T1000 (cell line): ENCODE measurements around the gene WDR37.
"Not testable (repeated sequence)": the region's sequence is repeated elsewhere in the genome, so short reads cannot be mapped to it uniquely, and the experiment has no call there.

Source experiments
- DNase-seq: peaks from one replicate; lab custom pipeline; 2025; ENCODE audit warnings: mixed read lengths; lab: John Stamatoyannopoulos, UW

The WDR37 gene

DNA sequence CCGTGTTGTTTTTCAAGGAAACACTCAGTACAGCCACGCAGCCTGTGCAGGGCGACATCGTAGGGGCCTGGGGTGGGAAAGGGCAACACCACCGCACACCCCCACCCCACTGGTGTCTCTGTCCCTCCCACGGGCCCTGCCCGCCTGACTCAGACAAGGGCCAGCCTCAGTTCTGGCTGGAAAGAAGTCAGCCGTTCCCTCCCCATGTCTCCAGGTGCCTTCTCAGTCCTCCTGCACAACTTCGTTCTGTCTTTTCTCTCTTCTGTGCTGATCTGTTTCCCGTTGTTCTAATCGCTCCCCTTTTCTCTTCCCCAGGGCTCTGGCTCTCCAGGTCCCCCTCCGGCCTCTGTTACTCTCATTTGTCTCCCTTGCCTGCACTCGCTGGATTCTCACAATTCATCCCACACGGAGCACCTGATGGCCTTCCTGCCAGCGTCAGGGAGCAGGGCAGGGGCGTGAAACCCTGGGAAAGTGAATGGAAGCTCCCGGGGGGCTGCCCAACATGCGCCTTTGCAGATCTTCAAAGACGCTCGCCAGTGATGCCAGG lies 97.7 kb downstream of the WDR37 start:
- DNase-seq: no peak

DNA sequence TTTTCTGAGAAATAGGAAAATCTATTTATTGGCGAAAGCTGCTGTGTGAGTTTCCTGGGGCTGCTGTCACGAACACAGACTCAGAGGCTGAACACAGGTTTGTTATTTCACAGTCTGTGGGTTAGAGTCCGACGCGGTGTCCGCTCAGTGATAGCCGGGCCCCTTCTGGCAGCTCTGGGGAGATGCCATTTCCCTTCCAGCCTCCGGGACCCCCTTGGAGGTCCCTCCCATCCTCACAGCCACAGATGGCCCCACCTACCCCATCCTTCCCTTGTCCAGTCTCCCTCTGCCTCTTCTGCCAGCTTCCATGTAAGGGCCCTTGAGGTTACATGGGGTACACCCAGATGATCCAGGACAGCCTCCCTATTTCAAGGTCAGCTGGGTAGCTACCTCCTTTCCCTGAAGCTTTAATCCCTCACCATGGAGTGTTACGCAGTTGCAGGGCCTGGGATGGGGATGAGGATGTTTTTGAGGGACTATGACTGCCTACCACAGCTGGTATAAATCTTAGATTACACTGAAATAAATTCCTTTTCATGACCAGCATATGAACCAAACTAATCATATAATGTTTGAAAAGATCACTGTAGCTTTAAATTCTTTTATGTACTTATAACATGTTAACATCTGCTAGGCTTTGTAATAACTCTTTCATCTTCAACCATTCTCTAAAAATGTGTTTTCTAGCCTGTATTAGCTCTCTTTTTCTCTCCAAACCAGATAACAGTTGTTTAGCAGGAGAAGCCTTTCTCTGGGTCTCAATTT lies 98.5 kb downstream of the WDR37 start:
- no peak for DNase-seq

DNA sequence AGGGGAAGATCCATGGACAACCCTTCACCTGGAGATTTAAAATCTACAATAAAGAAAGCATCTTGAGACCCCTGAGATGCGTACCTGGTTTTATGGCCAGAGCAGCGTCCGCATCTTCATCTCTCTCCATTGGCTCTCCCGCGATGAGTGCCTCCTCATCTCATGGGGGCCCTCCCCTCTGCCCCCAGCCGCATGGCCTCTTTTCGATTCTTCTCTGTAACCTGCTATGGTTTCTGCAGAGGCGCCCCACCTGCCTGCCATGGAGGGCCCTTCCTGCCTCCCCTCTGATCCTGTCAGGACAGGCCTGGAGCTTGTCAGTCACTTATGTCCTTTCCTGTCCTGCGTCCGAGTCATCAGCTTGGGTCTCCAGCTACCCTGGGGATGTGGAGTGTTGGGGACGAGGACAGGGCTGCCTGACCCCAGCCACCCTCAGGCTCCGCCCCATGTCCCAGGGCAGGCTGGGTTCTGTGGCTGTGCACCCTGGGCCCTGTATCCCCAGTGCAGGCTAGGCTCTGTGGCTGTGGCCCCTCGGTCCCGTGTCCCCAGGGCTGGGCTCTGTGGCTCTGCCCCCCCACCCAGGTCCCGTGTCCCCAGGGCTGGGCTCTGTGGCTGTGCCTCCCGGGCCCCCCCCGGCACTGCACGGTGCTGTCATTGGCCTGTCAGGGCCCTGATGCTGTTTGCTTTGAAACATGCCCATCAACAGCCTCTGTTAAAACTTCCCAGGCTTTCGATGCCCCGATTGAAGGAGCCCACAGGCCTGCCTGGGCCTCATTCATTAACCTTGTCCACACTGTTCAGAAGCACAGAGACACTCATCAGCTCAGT lies 99.8 kb downstream of the WDR37 start:
- DNase-seq: no peak

DNA sequence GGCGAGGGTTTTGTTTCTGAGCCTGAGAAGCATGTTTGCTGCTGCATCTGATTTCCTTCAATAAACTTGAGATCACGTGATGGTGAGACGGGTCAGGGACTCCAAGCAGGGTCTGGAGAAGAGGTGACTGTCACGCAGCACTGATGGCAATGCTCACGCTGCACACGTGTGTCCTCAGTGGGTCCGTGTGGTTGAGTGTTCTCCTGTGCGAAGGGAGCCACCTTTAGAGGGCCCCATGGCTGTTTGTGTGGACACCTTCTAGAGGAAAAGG lies 100.4 kb downstream of the WDR37 start:
- no peak for DNase-seq

DNA sequence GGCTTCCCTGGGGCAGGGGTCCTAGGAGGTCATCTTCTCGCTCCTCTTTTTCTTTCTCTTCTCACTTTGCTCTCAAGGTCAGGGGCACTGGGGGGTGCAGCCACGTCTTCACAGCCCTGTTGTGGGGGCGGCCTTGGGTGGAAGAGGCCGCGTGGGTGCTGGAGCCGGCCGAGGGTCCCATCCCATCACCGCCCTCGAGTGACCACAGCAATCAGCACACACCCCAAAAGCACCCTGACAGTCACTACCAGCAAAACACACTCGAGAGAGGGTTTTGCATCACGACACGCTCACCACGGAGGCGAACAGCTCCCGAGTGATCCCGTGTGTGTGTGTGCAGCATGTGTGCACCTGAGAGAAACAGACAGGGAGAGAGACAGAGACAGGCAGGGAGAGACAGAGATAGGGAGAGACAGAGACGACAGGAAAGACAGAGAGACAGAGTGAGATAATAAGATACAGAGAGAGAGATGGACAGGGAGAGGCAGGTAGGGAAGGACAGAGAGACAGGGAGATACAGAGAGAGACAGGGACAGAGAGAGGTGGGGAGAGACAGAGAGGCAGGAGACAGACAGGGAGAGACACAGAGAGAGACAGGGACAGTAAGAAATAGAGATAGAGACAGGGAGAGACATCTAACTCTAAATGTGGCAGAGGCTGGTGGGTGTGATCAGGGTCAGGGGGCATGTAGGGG lies 100.9 kb downstream of the WDR37 start:
- no peak for DNase-seq

DNA sequence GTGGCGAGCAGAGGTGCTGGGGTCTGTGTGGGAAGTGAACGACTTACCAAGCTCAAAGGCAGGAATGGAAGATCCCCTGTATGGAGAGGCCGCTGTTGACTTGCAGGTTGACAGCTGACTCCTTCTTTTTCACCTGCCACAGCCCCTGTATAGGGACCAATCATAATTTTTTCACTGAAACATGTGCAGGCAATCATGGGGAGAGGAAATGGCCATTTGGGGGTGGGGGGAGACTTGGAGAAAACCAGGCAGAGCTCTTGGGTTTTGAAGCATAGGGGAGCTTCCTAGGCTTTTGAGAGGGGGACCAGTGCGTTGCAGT lies 101.4 kb downstream of the WDR37 start:
- DNase-seq: no peak

DNA sequence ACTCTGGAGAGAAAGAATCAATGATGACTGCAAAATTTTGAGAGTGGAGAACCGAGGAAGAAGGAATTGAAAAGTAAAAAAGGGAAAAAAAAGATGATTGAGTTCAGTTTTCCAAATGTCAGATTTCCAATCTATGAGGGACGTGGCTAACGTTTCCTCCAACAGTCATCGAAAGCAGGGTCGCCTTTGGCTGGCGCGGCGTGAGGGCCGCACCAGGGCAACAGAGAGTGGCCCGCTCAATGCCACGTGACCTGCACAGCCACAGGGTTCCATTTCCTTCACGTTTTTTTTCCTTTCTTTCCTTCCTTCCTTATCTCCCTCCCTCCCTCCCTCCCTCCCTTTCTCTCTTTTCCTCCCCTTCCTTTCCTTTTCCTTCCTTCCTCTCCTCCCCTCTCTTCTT lies 101.9 kb downstream of the WDR37 start:
- no peak for DNase-seq

DNA sequence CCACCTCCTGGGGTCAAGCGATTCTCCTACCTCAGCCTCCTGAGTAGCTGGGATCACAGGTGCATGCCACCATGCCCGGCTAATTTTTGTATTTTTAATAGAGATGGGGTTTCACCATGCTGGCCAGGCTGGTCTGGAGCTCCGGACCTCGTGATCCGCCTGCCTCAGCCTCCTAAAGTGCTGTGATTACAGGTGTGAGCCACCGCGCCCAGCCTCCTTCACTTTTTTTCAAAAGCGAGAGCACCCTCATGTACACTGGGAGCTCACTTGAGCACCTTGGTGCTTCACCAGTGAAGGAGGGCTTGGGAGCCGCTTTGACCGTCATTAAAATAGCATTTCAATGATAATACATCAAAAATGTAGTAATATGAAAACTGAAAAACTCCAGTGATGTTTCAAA lies 102.4 kb downstream of the WDR37 start:
- DNase-seq: not testable (repeated sequence)

DNA sequence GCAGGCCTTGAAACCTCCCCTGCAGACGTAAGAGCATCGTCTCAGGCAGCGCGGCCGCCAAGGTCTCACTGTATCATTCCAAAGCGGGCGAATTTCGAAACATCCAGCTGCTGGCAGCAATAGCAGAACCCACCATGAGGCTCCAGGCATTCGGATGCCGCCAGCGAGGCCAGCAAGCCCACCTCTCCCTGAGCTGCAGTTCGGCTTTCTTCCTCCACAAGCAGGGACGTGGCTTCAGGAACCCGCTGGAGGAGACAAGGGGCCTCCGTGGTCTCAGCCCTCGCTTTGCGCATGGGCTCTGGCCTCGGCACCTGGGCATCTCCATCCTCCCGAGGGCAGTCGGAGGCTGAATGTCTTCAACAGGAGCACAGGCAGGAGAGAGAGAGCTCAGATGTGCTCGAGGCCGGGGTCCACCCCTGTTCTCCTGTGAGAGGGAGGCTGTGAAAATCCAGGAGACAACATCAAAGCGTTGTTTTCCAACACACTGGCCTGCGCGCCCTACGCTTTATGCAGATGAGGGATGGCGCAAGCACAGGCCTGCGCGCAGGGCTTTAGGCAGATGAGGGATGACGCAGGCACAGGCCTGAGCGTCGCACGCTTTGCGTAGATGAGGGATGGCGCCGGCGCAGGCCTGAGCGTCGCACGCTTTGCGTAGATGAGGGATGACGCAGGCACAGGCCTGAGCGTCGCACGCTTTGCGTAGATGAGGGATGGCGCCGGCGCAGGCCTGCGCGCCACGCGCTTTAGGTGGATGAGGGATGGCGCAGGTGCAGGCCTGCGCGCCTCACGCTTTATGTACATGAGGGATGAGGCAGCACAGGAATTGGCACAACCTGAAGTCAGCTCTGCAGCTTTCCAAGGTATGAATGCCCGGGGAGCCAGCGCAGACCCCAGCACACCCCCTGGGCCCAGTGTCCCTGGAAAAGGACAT lies 103.2 kb downstream of the WDR37 start:
- no peak for DNase-seq

DNA sequence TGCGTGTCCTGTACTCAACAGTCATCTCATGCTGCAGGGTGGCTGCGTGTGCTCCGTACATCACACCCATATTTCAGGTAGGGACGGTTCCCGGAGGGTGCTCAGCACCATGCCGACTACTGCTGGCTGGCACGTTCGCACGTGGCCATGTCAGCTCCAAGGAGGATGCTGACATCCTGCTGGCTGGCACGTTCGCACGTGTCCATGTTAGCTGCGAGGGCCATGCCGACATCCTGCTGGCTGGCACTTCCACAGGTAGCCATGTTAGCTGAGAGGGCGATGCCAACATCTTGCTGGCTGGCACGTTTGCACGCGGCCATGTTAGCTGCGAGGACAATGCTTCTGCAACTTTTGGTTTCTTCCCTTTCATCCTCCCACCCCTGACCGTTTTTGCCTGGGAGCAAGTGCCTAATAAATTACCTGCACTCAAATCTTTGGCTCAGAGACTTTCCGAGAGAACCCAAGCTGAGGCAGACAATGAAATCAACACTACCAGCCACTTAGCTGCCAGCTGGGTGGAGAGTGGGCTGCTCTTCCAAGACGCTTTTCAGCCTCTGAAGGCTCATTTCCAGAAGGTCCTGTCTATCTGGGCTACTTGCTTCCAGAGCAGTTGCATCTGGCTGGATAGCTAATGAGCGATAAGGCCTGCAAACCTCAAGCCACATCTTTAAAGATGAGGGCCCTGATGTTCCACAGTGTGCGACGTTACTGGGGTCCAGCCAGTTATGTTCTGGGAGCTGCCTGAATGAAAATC lies 104.6 kb downstream of the WDR37 start:
- DNase-seq: no peak

DNA sequence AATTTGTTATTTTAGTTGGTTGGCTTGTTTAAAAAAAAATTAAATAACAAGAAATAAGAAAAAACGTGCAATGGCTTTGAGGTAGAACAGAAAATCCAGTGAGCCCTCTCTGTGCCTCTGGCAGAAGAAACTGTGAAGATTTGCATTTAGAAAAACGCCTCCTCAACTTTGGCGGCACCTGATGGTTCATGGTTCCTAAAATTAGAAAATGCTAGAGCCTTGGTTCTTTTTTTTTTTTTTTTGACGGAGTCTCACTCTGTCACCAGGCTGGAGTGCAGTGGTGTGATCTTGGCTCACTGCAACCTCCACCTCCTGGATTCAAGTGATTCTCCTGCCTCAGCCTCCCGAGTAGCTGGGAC lies 105.1 kb downstream of the WDR37 start:
- not testable (repeated sequence) for DNase-seq

DNA sequence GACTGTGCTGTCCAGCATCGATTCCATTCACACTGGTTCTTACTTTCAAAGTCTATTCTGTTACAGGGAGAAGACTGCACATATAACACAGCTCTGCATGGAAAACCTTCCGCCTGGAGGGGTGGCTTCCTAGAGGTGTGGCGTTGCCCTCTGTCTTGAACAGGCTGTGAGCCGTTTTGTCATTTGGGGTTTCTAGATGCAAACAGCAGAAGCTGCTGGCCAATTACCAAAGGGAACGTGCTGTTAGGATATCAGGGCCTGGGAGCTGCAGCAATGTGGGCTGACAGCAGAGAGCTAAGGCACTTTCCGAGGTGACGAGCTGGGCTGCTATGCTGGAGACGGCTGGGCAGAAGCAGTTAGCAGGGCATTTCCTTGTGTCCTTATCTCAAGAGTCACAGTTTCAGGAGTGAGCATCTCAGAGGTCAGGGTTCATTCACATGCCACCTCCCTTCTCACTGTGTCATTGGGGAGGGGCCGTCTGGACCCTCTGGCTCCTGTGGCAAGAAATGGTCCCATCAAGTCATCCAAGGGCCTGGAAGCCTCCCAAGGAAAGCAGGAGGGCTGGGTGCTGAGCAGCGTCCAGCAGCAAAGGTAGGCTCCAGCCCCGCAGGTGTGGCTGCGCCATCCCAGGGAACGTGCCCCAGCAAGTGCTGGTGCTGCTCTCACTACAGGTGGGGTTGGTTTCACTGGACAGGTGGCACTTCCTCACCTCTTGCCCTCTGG lies 106.5 kb downstream of the WDR37 start:
- DNase-seq: no peak

DNA sequence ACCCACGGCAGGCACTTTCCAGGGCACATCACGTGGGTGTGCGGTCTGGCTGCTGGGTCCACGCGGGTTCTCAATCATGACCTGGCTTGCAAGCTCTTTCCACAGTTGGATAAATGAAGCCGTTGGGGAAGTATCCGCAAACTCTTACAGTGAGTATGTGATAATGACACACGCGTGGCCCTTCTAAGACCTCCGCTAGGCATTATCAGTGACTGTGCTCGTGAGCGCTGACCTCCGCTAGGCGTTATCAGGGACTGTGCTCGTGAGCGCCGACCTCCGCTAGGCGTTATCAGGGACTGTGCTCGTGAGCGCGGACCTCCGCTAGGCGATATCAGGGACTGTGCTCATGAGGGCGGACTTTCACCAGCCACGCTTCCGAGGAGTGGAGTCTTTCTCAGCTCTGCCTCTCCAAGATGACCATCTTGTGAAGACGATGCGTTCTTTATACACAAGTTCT lies 107.0 kb downstream of the WDR37 start:
- DNase-seq: no peak

DNA sequence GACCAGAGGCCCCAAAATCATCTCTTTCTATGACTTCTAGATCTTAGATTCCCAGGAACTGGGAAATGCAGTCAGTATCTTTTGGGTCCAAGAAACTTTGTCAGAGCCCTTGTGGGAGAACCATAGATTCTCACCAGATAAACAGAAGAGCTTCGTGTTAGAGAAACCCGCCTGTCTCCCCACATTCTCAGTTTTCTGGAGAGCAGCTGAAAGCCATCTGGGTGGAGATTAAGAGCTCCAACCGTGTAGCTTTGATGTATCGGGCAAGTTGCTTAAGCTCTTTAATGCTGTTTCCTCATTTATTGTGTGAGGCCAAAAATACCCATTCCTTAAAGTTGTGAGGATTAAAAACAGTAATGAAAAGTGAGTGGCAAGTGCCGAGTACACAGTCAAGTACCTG lies 107.6 kb downstream of the WDR37 start:
- DNase-seq: no peak

DNA sequence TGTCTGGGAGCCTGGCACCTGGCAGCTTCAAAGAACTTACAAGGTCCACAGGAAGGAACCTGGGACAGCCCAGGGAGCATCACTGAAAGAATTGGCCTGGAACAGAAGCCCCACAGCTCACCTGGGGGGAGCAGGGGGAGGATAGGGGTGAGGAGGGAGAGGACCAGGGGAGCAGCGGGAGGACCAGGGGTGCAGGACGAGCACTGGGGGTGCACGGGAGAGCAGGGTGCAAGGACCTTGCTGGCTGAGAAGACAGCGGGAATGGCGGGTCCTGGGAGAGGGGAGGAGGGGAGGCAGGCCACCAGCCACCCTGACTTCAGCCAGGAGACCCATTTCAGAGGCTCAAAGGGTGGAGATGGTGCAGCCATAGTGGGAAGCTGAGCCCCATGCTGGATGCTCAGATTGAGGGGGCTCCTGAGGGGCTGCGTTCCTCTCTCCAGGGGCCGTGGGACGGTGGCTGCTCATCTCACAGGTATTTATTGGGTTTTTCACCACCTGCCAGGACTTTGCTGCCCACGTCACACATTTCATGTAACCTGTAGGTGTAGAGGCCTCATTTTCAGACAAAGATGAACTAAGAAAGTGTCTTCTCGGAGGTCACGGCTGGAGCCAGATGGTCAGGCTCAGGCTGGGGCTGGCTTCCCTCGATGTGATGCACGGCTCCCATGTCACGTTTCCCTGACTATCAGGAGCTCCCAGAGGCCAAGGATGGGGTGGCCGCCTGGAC lies 110.1 kb downstream of the WDR37 start:
- no peak for DNase-seq

DNA sequence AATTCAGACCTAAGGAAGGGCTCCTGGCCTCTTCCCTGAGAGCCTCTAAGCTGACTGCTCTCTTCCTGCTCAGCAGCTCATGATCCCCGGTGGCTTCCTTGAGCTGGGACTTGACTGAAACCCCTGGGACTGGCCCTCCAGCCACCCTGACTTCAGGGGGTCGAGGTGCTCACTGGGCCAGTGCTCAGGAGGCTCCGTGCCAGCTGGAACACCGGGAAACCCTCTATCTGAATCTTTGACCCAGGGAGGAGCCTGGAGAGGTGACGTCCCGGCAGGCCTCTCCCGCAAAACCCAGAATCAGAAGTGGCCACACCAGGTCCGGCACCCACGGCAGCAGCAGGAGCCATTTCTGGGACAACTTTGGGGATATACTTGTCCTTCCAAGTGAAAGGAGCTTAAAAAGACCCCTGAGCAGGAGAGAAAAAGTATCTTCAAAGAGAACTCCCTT lies 110.7 kb downstream of the WDR37 start:
- no peak for DNase-seq

DNA sequence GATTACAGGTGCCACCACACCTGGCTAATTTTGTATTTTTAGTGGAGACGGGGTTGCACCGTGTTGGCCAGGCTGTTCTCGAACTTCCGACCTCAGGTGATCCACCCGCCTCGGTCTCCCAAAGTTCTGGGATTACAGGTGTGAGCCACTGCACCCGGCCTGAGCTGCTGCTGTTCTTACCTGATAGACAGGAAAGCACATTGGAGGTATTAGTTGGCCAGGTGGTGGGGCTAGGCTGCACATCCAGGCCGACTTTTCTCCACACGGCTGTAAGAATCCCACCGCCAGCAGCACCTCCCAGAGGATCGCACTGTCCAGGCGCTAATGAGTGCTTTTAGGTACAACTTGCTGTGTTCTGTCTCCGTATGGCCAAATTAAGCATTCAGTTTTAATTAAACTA lies 112.6 kb downstream of the WDR37 start:
- DNase-seq: no peak

DNA sequence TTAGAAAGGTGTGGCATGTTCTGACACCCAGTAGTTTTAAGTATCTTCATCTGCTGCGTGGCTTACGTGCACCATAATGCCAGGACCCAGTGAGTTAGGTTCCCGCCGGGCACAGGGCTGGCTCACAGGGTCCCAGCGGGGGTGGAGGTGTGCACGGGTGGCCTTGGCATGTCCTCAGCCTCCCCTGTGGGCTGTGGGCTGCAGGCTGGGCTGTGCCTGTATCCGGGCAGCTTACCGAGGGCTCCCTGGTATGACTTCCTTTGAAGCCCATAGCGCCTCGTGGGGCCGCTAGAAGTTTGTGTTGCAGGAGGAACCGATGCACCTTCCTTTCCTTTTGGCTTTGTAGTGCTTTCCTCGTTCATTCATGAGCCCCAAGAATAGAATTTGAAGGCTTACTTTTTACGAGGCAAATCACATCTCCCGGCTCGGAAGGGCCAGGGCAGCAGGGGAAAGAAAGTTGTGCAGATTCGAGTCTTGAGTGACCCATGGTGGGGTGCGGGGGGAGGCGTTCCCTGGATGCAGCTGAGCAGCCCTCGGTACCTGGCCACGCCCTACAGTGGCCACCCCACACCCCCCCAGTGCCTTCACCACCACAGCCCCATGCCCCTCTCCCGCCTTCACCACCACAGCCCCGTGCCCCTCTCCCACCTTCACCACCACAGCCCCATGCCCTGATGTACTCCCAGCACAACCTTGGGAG lies 113.2 kb downstream of the WDR37 start:
- no peak for DNase-seq
